GM12878 (cell line): ENCODE data around the gene USP10. TPM values are rescaled to one million over a fixed set of nuclear protein-coding genes. Genes with fewer than 3 reads are reported as not detected.

Source experiments
- ATAC-seq: fragments of 200-7000 bp; cut with Tn5 transposase; 3 replicates; pipeline ENCODE4 v1.9.1; 2020; ENCODE audit warnings: mild to moderate bottlenecking, moderate library complexity
- BruUV-seq: library from RNA; stranded (reverse); fragments of 400-500 nt; replicated peaks from 2 replicates; lab custom pipeline; 2021; lab: Mats Ljungman, UMichigan
- CTCF ChIA-PET: fragments of 300-600 bp; sonication (Branson Sonifier 250); formaldehyde crosslinking; extraction: SDS; loops from one replicate; lab custom pipeline; 2021; ENCODE audit warnings: inconsistent platforms; lab: Yijun Ruan, JAX
- POLR2A ChIA-PET: fragments of 350-600 bp; formaldehyde crosslinking; extraction: SDS; loops from one replicate; lab custom pipeline; 2021; ENCODE audit warnings: inconsistent platforms; lab: Charles Lee
- RAD21 ChIA-PET: fragments of 300-600 bp; sonication (Branson Sonifier 250); formaldehyde crosslinking; loops from one replicate; lab custom pipeline; 2023; ENCODE audit warnings: antibody characterized with exemption; ENCODE audit not compliant: unreplicated experiment; lab: Charles Lee
- SMC1A ChIA-PET: fragments of 300-600 bp; sonication (Branson Sonifier 250); formaldehyde crosslinking; loops from one replicate; lab custom pipeline; 2023; ENCODE audit not compliant: unreplicated experiment, uncharacterized antibody; lab: Charles Lee
- DNase-seq: peaks from one replicate; pipeline ENCODE4 v3.0.0-alpha.2; 2011; ENCODE audit warnings: low read depth, low spot score
- FAIRE-seq: peaks from 3 replicates; lab custom pipeline; 2011; peaks lifted over from hg19 to GRCh38; lab: Jason Lieb, UNC
- H2AFZ ChIP-seq: 2 replicates; pipeline ENCODE4 v1.6.0; 2011; ENCODE audit warnings: low read depth, low read length, control low read depth; ENCODE audit not compliant: control insufficient read depth
- H3K27ac ChIP-seq: 2 replicates; pipeline ENCODE4 v1.5.1; 2011; ENCODE audit warnings: control low read depth; ENCODE audit not compliant: control insufficient read depth, insufficient read depth
- H3K27me3 ChIP-seq, 2 experiments: replicated peaks in 1 of 2; 2 replicates each; pipeline versions ENCODE4 v1.6.0 to v1.6.1; 2011; ENCODE audit warnings: low read length in 1 of 2; ENCODE audit not compliant: control insufficient read depth in 2 of 2, insufficient read depth in 2 of 2
- H3K36me3 ChIP-seq, 2 experiments: 2 replicates each; pipeline ENCODE4 v1.5.1; 2011; ENCODE audit warnings: low read length in 1 of 2; ENCODE audit not compliant: control insufficient read depth in 2 of 2, insufficient read depth in 2 of 2
- H3K4me1 ChIP-seq: 2 replicates; pipeline ENCODE4 v1.6.1; 2011; ENCODE audit warnings: mild to moderate bottlenecking, low read length, moderate library complexity, mixed read lengths; ENCODE audit not compliant: control insufficient read depth, insufficient read depth
- H3K4me2 ChIP-seq: 2 replicates; pipeline ENCODE4 v1.6.0; 2011; ENCODE audit warnings: control low read depth; ENCODE audit not compliant: control insufficient read depth, insufficient read depth
- H3K4me3 ChIP-seq: fragments of 200-600 bp; sonication (generic); 2 replicates; pipeline ENCODE4 v1.5.1; 2016
- H3K79me2 ChIP-seq: 2 replicates; pipeline ENCODE4 v1.6.0; 2011; ENCODE audit warnings: low read length; ENCODE audit not compliant: control insufficient read depth, insufficient read depth
- H3K9ac ChIP-seq: 2 replicates; pipeline ENCODE4 v1.8.0; 2011; ENCODE audit warnings: low read length, control low read depth, mixed read lengths; ENCODE audit not compliant: control insufficient read depth, insufficient read depth
- H3K9me3 ChIP-seq: replicated peaks from 3 replicates; pipeline ENCODE4 v1.5.1; 2011; ENCODE audit warnings: mild to moderate bottlenecking, low read length; ENCODE audit not compliant: control insufficient read depth, insufficient read depth
- H4K20me1 ChIP-seq: 2 replicates; pipeline ENCODE4 v1.6.0; 2011; ENCODE audit not compliant: control insufficient read depth, insufficient read depth
- ATF7 ChIP-seq: fragments of 450-650 bp; IDR thresholded peaks from 2 replicates; pipeline ENCODE4 v1.6.1; 2016; ENCODE audit warnings: low read depth, mild to moderate bottlenecking
- CREM ChIP-seq: IDR thresholded peaks from 2 replicates; pipeline ENCODE4 v1.6.1; 2014; ENCODE audit warnings: antibody characterized with exemption, low read depth
- JUND ChIP-seq: IDR thresholded peaks from 2 replicates; pipeline ENCODE4 v1.6.1; 2012; ENCODE audit warnings: low read depth, mild to moderate bottlenecking, low read length, improper control_type of control experiment, moderate library complexity
- KDM1A ChIP-seq: fragments of 200-600 bp; sonication (generic); IDR thresholded peaks from 2 replicates; pipeline ENCODE4 v1.6.1; 2016; ENCODE audit warnings: borderline replicate concordance
- LARP7 ChIP-seq: fragments of 450-650 bp; IDR thresholded peaks from 2 replicates; pipeline ENCODE4 v1.6.1; 2017; ENCODE audit warnings: mild to moderate bottlenecking
- NR2C1 ChIP-seq: fragments of 450-650 bp; IDR thresholded peaks from 2 replicates; pipeline ENCODE4 v1.6.1; 2017; ENCODE audit warnings: antibody characterized with exemption, mild to moderate bottlenecking, moderate library complexity
- NR2F1 ChIP-seq: fragments of 450-650 bp; conservative IDR thresholded peaks from 2 replicates; pipeline ENCODE4 v1.6.1; 2017; ENCODE audit warnings: mild to moderate bottlenecking
- NRF1 ChIP-seq: conservative IDR thresholded peaks from 2 replicates; pipeline ENCODE4 v1.6.1; 2011; ENCODE audit warnings: mild to moderate bottlenecking, low read depth, low read length, improper control_type of control experiment
- PML ChIP-seq: IDR thresholded peaks from 2 replicates; pipeline ENCODE4 v1.6.1; 2012; ENCODE audit warnings: low read length, inconsistent platforms
- RB1 ChIP-seq: fragments of 450-650 bp; formaldehyde crosslinking; IDR thresholded peaks from 2 replicates; pipeline ENCODE4 v1.6.1; 2017; ENCODE audit warnings: mild to moderate bottlenecking, borderline replicate concordance
- SIX5 ChIP-seq: IDR thresholded peaks from 2 replicates; pipeline ENCODE4 v1.6.1; 2011; ENCODE audit warnings: mild to moderate bottlenecking, low read depth, low read length, moderate library complexity; ENCODE audit not compliant: severe bottlenecking
- YBX1 ChIP-seq: fragments of 450-650 bp; IDR thresholded peaks from 2 replicates; pipeline ENCODE4 v1.6.1; 2016; ENCODE audit warnings: antibody characterized with exemption
- WGBS: methylation state at CpG from one replicate; pipeline ENCODE4 v1.1.6; 2016; ENCODE audit warnings: low lambda C conversion rate; ENCODE audit not compliant: insufficient replicate concordance, insufficient coverage; ENCODE audit errors: missing lambda C conversion rate; 5-methylcytosine and 5-hydroxymethylcytosine counted together
- in situ Hi-C: fragments of 300-500 bp; cut with MboI; formaldehyde crosslinking; loops from 9 replicates; pipeline ENCODE4 v1.14.3; 2018; ENCODE audit warnings: mixed read lengths
- intact Hi-C: fragments of 100-400 bp; cut with micrococcal nuclease; formaldehyde crosslinking; loops from one replicate; pipeline ENCODE4 v1.14.2; 2022; ENCODE audit not compliant: unreplicated experiment
- polyA plus RNA-seq, 11 experiments: library from polyadenylated mRNA; depleted of rRNA in 4 of 11; unstranded in 6 of 11; stranded (reverse) in 5 of 11; fragments of >200 nt; fragmentation: Nextera tagmentation in 4 of 11; fragmentation: Illumina TruSeq in 1 of 11; extraction: Ambion mirVana in 4 of 11; extraction: Trizol in 1 of 11; gene quantifications; 1 replicate in 1 of 11; 2 replicates in 10 of 11; pipeline versions ENCODE4 v1.2.1 to v1.2.3, GENCODE V29; 2011 to 2016; ENCODE audit warnings: inconsistent platforms in 2 of 11, missing spikeins in 2 of 11, low read depth in 1 of 11
- total RNA-seq, 4 experiments: library from RNA; depleted of rRNA in 3 of 4; stranded (reverse); fragments of >200 nt in 3 of 4; fragmentation: Illumina TruSeq in 1 of 4; extraction: Trizol in 1 of 4; gene quantifications; 2 replicates each; pipeline versions ENCODE4 v1.2.1 to v1.2.3, GENCODE V29; 2013 to 2021
- TF ChIP-seq, protein P1 (sequence below): fragments of 450-650 bp; IDR thresholded peaks from 2 replicates; pipeline ENCODE4 v1.6.1; 2014; ENCODE audit warnings: mild to moderate bottlenecking
- TF ChIP-seq, protein P2 (sequence below): IDR thresholded peaks from 2 replicates; pipeline ENCODE4 v1.6.1; 2011; ENCODE audit warnings: mild to moderate bottlenecking, low read depth, low read length, moderate library complexity; ENCODE audit not compliant: insufficient replicate concordance

Gene USP10
- total and polyA plus RNA-seq, 10 of the 15 experiments (the other 5 are each of a cell fraction or from before 2014, with no cell fraction given) = 46.1 to 160 (median 105) TPM

DNA sequence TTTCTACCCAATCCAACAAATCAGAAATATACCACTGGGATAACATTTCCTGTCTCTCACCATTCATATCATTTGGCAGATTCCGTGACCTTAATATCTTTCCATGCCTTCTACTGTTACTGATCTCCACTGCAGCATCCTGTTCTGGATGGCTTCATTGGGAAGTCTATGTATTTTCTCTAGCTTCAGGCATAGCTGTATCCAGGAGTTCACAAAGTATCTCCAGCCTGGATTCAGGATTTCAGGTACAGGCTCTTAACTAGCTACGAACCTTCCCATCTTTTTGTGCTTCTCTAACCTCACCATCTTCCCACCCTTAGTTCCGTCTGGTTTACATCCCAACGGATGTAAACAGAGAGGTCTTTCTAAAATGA is 15.2 kb upstream of the USP10 start:
- no peaks in the 10 kb centered on the region for H4K20me1 ChIP-seq
- SMC1A ChIA-PET = interaction anchor here (0.7 to 2.5 kb wide), 5 partner anchors 12 to 55 kb away, joined by 3 to 6 read pairs (median 3); no protein-coding TSS in a partner anchor
- no peaks in the 10 kb centered on the region for H3K79me2 ChIP-seq
- H3K4me3 ChIP-seq = no peak overlapping the region
- RAD21 ChIA-PET = no interaction called here
- BruUV-seq = no TSS peak
- POLR2A ChIA-PET = no interaction called here
- H3K9me3 ChIP-seq = no peaks in the 10 kb centered on the region; the same call in 2 of the 3 replicates
- TF ChIP-seq RB1 (no peak), NRF1 (no peak), SIX5 (no peak), NR2C1 (no peak), LARP7 (no peak), JUND (no peak), PML (no peak), YBX1 (no peak), ATF7 (no peak), CREM (no peak), KDM1A (no peak), NR2F1 (no peak)
- TF ChIP-seq, protein P1, sequence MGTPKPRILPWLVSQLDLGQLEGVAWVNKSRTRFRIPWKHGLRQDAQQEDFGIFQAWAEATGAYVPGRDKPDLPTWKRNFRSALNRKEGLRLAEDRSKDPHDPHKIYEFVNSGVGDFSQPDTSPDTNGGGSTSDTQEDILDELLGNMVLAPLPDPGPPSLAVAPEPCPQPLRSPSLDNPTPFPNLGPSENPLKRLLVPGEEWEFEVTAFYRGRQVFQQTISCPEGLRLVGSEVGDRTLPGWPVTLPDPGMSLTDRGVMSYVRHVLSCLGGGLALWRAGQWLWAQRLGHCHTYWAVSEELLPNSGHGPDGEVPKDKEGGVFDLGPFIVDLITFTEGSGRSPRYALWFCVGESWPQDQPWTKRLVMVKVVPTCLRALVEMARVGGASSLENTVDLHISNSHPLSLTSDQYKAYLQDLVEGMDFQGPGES = no peak
- TF ChIP-seq, protein P2, sequence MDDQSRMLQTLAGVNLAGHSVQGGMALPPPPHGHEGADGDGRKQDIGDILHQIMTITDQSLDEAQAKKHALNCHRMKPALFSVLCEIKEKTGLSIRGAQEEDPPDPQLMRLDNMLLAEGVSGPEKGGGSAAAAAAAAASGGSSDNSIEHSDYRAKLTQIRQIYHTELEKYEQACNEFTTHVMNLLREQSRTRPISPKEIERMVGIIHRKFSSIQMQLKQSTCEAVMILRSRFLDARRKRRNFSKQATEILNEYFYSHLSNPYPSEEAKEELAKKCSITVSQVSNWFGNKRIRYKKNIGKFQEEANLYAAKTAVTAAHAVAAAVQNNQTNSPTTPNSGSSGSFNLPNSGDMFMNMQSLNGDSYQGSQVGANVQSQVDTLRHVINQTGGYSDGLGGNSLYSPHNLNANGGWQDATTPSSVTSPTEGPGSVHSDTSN = no peak
- H2AFZ ChIP-seq = no peak overlapping the region
- peaks cover 10% of the 10 kb centered on the region for H3K4me1 ChIP-seq
- in situ Hi-C loops (no loop called here), intact Hi-C loops (no loop called here)
- H3K4me2 ChIP-seq = no peak overlapping the region
- no peak overlapping the region for H3K9ac ChIP-seq
- ATAC-seq = no peak
- CTCF ChIA-PET = interaction anchor here (0.8 to 1.6 kb wide), 7 partner anchors 10 to 174 kb away, joined by 3 to 9 read pairs (median 3); no protein-coding TSS in a partner anchor
- H3K36me3 ChIP-seq = no peaks in the 10 kb centered on the region
- no peak for DNase-seq
- WGBS = 97% methylated on average over 4 of the region's 4 CpGs
- no peaks in the 10 kb centered on the region for H3K27me3 ChIP-seq
- no peak overlapping the region for H3K27ac ChIP-seq
- no peak for FAIRE-seq
